ES-I3 (cell line): ENCODE results near the gene ZNF425.
A peak's percentile ranks its signal among the peaks of the same experiment; 100 is the strongest.
"Not testable (repeated sequence)": the region's sequence is repeated elsewhere in the genome, so short reads cannot be mapped to it uniquely, and the experiment has no call there.

Experiments used
- H3K36me3 ChIP-seq: 2 replicates; pipeline ENCODE4 v1.6.1; 2013; ENCODE audit warnings: mild to moderate bottlenecking, low read length, control low read depth, moderate library complexity; ENCODE audit not compliant: insufficient read depth
- H3K4me1 ChIP-seq: 2 replicates; pipeline ENCODE4 v1.6.1; 2013; ENCODE audit warnings: mild to moderate bottlenecking, control low read depth, low read length; ENCODE audit not compliant: insufficient read depth
- H3K9ac ChIP-seq: 2 replicates; pipeline ENCODE4 v1.6.1; 2013; ENCODE audit warnings: low read depth, mild to moderate bottlenecking, low read length, moderate library complexity
- H3K9me3 ChIP-seq: 2 replicates; pipeline ENCODE4 v1.6.1; 2013; ENCODE audit warnings: mild to moderate bottlenecking, low read length, moderate library complexity; ENCODE audit not compliant: control insufficient read depth, insufficient read depth

Gene ZNF425

DNA sequence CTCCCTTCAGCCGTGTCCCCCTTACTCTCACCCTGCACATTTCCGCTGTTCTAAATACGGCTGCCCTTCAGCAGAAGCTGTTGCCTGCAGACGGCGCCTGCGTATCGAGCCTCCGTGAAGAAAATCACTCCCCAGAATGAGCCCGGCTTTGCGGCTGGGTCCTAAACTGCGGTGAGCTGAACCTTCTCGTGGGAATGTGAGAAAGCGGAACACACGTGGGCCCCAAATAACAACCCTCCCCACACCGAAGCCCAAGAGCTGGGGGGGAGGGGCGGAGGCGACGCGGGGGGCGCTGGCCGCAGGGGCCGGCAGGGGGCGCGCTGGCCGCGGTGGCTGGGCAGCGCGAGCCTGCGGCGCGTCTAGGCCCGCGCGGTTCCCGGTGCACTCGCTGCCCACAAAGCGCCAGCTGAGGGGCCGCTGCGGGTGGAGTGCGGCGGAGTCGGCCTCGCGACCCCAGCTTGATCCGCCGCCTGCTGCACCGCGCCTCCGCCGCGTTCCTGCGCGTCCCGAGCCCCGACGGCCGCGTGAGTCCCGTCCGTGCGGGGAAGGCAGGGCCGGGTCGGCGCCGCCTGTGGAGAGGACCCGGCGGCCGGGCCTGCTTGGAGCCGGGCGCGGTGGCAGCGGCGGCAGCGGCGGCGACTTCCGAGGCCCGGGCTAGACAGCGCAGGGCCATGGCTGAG, 21.1 kb upstream of the ZNF425 start, which contains the start of gene ZNF398:
TSS of gene ZNF398 (plus strand) at position 382 of the 680 bp plus-strand sequence. CDS start at position 672, 290 bp downstream.
- peaks cover 28% of the 10 kb centered on the region for H3K4me1 ChIP-seq
- H3K9ac ChIP-seq = peak within 1 kb of the TSS; percentile 99
- H3K36me3 ChIP-seq = peaks cover 11% of the 10 kb centered on the region; the same call in 1 of the 2 replicates
- no peaks in the 10 kb centered on the region for H3K9me3 ChIP-seq

DNA sequence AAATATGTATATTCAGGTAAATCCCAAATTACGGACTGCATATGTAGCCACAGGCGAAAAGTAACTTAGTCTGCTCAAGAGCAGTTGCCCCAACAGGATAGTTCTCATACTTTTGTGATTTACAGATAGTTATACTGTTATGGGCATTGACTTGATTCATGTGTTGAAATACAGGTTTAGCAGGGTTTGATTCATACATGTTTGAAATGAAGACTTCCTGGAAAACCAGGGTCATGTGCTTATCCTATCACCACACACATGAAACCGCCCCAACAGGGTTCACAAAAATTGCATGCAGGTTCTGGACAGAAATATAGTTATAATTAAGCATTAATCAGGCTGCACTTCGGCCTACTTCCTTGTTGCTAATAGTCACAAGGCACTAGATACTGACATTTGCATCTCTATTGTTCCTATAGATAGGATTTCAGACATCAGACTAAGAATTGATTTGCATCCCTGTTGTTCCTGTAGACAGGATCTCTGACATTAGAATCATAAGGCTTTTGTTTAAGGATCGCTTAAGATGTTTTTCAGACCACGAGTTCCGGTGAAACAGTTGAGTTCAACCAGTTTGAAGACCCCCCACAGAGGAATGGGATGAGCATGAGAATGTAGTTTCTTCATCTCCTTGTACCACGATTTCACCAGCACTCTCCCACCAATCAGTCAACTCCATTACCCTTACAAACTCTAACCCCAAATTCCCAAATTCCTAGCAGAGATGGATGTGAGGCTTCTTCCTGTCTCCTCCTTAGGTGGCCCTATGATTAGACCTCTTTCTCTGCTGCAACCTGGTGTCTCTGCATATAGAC, 19.1 kb upstream of the ZNF425 start:
- H3K9ac ChIP-seq = peak overlapping the region; percentile 99
- peaks cover 16% of the 10 kb centered on the region for H3K4me1 ChIP-seq
- no peaks in the 10 kb centered on the region for H3K9me3 ChIP-seq
- H3K36me3 ChIP-seq = peaks cover 9% of the 10 kb centered on the region; the same call in 1 of the 2 replicates

DNA sequence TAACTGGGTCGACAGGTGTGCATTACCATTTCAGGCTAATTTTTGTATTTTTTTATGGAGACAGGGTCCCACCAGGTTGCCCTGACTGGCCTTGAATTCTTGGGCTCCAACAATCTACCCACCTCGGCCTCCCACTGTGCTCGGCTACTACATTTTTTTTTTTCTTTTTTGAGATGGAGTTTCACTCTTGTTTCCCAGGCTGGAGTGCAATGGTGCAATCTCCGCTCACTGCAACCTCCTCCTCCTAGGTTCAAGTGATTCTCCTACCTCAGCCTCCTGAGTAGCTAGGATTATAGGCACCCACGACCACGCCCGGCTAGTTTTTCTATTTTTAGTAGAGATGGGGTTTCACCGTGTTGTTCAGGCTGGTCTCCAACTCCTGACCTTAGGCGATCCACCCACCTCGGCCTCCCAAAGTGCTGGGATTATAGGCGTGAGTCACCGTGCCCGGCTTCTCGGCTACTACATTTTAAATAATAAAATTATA, 18.4 kb upstream of the ZNF425 start:
- not testable (repeated sequence) for H3K4me1 ChIP-seq, H3K9me3 ChIP-seq, H3K36me3 ChIP-seq
- H3K9ac ChIP-seq = peak overlapping the region; percentile 99

DNA sequence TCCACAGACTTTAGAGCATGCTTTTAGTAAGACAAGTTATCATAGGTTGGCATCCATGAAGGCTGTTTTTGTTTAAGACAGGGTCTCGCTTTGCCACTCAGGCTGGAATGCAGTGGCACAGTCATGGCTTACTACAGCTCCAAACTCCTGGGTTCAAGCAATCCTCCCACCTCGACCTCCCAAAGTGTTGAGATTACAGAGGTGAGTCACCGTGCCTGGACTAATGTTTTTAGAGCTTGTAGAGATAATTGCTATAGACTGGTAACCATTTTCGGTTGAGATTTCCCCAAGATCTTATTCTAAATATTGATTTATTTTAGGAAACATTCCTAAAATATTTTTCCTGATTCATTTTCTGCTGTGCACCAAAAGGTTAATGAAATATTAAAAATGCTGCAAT, 15.8 kb upstream of the ZNF425 start:
- H3K9ac ChIP-seq = no peak overlapping the region
- no peaks in the 10 kb centered on the region for H3K36me3 ChIP-seq
- H3K4me1 ChIP-seq = peaks cover 10% of the 10 kb centered on the region
- no peaks in the 10 kb centered on the region for H3K9me3 ChIP-seq

DNA sequence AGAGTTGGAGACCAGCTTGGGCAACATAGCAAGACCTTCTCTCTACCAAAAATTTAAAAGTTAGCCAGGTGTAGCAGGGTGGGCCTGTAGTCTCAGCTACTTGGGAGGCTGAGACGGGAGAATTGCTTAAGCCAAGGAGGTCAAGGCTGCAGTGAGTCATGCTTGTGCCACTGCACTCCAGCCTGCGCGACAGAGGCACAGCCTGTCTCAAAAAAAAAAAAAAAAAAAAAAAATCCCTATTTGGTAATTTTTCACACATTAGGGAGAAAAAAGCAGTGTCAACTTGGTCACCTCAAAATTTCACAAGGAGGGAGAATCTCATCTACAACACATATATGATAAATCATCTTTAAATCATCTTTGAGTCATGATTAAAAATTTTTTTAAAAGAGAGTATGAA, 14.7 kb upstream of the ZNF425 start:
- H3K36me3 ChIP-seq = no peaks in the 10 kb centered on the region
- peaks cover 10% of the 10 kb centered on the region for H3K4me1 ChIP-seq
- no peaks in the 10 kb centered on the region for H3K9me3 ChIP-seq
- no peak overlapping the region for H3K9ac ChIP-seq

DNA sequence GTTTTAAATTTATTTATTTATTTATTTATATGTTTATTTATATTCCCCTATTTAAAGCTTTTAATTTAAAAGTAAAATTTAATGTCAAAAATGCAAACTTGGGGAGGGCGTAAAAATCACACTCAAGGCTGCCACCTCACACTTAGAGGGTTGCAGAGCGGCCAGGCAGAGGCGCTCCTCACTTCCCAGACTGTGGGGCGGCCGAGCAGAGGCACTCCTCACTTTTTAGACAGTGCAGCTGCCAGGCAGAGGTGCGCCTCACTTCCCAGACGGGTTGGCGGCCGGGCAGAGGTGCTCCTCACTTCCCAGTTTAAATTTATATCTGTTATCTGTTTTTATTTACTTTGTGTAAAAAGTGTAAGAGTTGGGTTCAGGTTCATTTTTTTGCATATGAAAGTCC, 10.0 kb upstream of the ZNF425 start:
- Histone ChIP-seq H3K9ac (no peak overlapping the region), H3K36me3 (no peaks in the 10 kb centered on the region; the same call in 1 of the 2 replicates), H3K4me1 (no peaks in the 10 kb centered on the region), H3K9me3 (no peaks in the 10 kb centered on the region)

DNA sequence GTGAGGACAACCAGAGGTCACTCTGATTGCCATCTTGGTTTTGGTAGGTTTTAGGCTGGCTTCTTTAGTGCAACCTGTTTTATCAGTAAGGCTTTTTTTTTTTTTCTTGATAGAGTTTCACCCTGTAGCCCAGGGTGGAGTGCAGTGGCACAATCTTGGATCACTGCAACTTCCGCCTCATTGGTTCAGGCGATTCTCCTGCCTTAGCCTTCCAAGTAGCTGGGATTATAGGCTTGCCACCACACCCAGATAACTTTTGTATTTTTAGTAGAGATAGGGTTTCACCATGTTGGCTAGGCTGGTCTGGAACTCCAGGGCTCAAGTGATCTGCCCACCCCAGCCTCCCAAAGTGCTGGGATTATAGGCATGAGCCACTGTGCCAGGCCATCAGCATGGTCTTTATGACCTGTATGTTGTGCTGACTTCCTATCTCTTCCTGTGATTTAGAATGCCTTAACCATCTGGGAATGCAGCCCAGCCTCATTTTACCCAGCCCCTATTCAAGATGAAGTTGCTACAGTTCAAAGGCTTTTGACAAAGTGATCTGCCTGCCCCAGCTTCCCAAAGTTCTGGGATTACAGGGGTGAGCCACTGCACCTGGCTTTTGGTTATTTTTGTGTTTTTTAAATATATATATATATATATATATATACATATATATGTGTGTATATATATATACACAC, 7.0 kb upstream of the ZNF425 start:
- H3K9ac ChIP-seq = no peak overlapping the region

DNA sequence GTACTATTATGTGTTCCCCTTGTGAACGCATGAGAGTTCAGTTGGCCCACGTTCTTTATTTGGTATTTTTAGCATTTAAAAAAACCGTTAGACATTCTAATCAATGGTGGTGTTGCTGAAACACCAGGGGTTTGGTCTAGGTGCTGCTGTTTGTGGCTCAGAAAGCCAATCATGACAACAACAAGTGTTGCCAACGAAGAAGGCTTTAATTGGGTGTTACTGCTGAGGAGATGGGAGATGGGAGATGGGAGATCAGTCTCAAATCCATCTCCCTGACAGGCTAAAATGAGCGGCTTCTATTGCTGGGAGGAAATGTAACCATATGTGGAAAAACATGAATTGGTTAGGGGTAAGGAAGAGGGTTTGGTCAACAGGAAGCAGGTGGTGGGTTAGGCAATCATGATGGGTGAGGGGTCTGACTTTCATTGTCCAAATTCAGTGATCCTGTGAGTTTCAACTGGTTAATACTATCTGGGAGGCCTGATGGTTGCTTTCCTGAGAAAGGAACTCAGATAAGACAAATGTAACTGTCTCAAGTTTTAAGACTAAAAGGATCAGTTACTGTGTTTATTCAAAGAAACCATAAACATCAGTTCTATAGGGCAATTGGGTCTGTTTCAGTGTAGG, 4.6 kb upstream of the ZNF425 start:
- Histone ChIP-seq H3K36me3 (peaks cover 8% of the 10 kb centered on the region), H3K4me1 (no peaks in the 10 kb centered on the region), H3K9ac (no peak overlapping the region), H3K9me3 (peaks cover 7% of the 10 kb centered on the region; the same call in 1 of the 2 replicates)

More for the DNA sequence above, 7.0 kb upstream of the ZNF425 start:
- Histone ChIP-seq H3K4me1 (no peaks in the 10 kb centered on the region), H3K36me3 (peaks cover 8% of the 10 kb centered on the region), H3K9me3 (peaks cover 7% of the 10 kb centered on the region; the same call in 1 of the 2 replicates)

DNA sequence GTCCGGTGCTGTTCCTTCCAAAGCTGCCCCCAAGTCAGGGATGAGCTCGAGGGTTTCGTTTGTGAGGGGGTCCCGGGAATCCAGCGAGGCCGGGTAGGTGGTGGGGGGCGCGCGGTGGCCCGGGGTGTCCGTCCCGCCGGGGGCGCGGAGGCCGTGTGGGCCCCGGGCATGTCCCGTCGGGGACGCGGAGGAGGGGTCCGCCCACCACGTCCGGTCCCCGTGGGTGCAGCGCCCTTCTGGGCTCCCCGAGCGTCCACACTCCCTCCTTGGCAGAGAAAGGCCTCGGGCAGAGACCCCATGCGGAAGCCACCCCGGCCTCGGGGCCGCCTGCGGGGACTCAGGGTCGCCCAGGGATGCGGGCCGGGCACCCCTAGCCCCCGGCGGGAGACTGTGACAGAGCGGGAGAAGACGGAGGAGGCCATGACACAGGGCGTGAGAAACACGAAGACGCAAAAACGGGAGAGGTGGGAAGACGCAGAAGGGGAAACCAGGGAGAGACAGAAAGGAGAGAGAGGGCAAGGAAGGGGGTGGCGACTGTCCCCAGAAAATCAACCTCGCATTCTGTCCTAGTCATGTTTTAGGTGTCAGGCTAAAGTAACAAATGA, 640 bp upstream of the ZNF425 start:
- Histone ChIP-seq H3K9ac (peak overlapping the region; percentile 100), H3K9me3 (peaks cover 7% of the 10 kb centered on the region), H3K4me1 (no peaks in the 10 kb centered on the region), H3K36me3 (peaks cover 8% of the 10 kb centered on the region)

DNA sequence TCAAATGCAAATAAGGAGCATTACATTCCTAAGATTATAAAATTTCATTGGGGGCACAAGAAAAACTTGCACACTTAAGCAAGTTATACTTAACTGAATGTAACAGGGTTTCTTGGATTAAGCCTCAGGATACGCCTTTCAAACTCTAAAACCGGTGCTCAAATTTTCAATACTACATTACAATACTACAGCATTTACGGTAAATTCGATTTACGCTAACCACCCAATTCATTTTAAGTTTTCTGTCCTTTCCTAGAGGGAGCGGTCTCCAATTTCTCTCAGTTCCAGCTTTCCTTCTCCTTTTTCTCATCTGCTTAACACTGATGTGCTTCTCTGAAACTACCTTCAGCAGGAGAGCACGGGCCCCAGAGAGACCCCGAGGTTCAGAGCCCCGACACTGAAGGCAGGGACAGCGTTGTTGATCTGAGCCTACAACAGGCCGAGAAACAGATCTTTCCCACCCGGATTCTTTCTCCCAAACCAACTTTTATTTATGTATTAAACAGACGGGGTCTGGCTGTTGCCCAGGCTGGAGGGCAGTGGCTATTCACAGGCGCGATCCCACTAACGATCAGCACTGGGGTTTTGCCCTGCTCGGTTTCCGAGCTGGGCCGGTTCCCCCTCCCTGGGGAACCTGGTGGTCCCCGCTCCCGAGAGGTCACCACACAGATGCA, 798 bp downstream of the ZNF425 start:
- Histone ChIP-seq H3K9ac (peak overlapping the region; percentile 100), H3K9me3 (peaks cover 3% of the 10 kb centered on the region)

DNA sequence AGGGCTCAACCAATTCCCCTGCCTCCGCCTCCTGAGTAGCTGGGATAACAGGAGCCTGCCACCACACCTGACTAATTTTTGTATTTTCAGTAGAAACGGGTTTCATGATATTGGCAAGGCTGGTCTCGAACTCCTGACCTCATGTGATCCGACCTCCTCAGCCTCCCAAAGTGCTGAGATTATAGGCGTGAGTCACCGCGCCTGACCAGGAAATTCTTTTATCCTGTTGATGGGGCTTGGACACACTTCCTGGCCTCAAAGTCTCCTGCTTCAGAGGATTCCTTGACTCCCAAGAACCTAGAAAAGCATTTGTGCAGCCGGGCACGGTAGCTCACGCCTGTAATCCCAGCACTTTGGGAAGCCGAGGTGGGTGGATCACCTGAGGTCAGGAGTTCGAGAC, 16.2 kb downstream of the ZNF425 start:
- H3K4me1 ChIP-seq = no peaks in the 10 kb centered on the region
- H3K9ac ChIP-seq = no peak overlapping the region
- H3K9me3 ChIP-seq = no peaks in the 10 kb centered on the region
- H3K36me3 ChIP-seq = no peaks in the 10 kb centered on the region; the same call in 1 of the 2 replicates

More for the DNA sequence above, 798 bp downstream of the ZNF425 start:
- H3K4me1 ChIP-seq = no peaks in the 10 kb centered on the region
- H3K36me3 ChIP-seq = peaks cover 3% of the 10 kb centered on the region

DNA sequence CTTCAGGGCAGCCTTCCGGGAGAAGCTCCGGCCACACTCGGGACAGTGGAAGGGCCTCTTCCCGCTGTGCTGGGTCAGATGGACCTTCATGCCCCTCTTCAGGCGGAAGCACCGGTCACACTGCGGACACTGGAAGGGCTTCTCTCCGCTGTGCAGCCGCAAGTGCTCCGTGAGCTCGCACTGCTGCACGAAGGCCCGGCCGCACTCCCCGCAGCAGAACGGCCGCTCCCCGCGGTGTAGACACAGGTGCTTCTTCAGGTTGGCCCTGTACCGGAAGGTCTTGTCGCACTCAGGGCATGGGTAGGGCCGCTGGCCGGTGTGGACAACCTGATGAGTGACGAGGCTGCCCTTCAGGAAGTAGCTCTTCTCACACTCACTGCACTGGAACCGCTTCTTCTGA, 21.4 kb downstream of the ZNF425 start:
- Histone ChIP-seq H3K36me3 (no peaks in the 10 kb centered on the region; the same call in 1 of the 2 replicates), H3K9me3 (no peaks in the 10 kb centered on the region), H3K4me1 (no peaks in the 10 kb centered on the region), H3K9ac (no peak overlapping the region)

DNA sequence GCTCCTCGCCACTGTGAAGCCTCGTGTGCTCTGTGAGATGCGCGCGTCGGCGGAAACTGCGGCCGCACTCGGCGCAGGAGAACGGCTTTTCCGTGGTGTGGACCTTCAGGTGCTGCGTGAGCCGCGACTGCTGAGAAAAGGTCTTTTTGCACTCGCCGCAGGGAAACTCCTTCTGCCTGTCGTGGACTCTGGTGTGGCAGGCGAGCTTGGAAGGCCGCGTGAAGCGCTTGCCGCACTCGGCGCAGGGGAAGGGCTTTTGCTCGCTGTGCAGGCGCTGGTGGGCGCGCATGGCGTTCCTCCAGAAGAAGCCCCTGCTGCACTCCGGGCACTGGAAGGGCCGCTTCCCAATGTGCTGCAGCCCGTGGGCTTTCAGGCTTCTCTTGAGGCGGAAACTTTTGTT, 21.9 kb downstream of the ZNF425 start:
- no peaks in the 10 kb centered on the region for H3K4me1 ChIP-seq
- H3K9ac ChIP-seq = no peak overlapping the region
- no peaks in the 10 kb centered on the region; the same call in 1 of the 2 replicates for H3K36me3 ChIP-seq
- no peaks in the 10 kb centered on the region for H3K9me3 ChIP-seq
